Measurements from ENCODE around the gene CRY2.

The CRY2 gene

DNA sequence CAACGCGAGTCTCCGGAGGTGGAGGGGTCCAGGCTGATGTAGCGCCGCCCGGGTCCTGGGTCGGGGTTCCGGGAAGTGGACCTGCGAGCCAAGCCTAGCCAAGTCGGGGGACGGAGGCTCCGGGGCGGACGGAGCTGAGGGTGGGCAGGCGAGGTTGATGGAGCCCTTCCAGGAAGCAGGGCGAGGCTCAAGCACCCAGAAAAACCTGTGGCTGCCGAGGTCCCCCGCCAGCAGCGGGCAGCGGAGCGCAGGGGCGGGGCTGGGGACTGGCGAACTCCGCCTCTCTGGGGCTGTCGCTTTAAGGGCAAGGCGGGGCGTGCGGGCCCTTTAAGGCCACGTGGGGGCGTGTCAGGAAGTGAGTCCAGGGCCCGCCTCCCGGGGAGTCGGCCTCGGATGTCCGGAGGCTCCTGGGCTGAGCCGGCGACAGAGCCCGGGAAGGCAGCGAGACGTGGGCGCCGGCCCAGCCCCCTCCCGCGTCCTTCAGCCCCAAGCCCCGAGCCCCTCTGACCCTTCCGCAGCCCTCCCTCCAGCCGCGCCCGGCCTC lies 42.4 kb upstream of the CRY2 start, which contains the start of gene SLC35C1:
Gene SLC35C1 (plus strand): TSS at position 389 of the 544 bp plus-strand sequence. CDS start 653 bp downstream, outside the sequence.
- DNase-seq (ENCODE audit: low spot score): peak; percentile 91
- no peak within 1 kb of the TSS for H4K91ac ChIP-seq (ENCODE audit: low read depth, low read length, poor library complexity)
- H2BK12ac ChIP-seq (ENCODE audit: low read length): peak within 1 kb of the TSS; percentile 52
- peak within 1 kb of the TSS; percentile 6 for H4K8ac ChIP-seq (ENCODE audit: low read depth, low read length)
- peaks cover 8 to 12% of the 10 kb centered on the region in 2 donors for H3K4me1 ChIP-seq (ENCODE audit: control insufficient read depth in 2 of 2, insufficient read depth in 1 of 2, low read depth in 1 of 2, low read length in 2 of 2)
- H3K4me2 ChIP-seq (ENCODE audit: insufficient read depth, low read length, poor library complexity, severe bottlenecking): peak within 1 kb of the TSS; percentile 98
- H2BK5ac ChIP-seq (ENCODE audit: low read length): peak within 1 kb of the TSS; percentile 77
- peak within 1 kb of the TSS; percentile 41 for H3K27ac ChIP-seq (replicated peaks; ENCODE audit: low read length)
- peak within 1 kb of the TSS; percentile 100 for H2AFZ ChIP-seq (ENCODE audit: low read length)
- H3K27me3 ChIP-seq (ENCODE audit: control insufficient read depth in 3 of 3, insufficient read depth in 3 of 3, low read depth in 1 of 3, low read length in 3 of 3): peaks cover 0 to 40% (median 15%) of the 10 kb centered on the region in 3 experiments
- peaks cover 0 to 10% of the 10 kb centered on the region in 2 donors for H3K36me3 ChIP-seq (replicated peaks in 1 of 2; ENCODE audit: control insufficient read depth in 2 of 2, insufficient read depth in 2 of 2, low read length in 2 of 2)
- no peaks in the 10 kb centered on the region for H3K79me1 ChIP-seq (ENCODE audit: low read depth, low read length)
- no peaks in the 10 kb centered on the region for H3K9me3 ChIP-seq (replicated peaks in 1 of 2; ENCODE audit: control insufficient read depth in 2 of 2, insufficient read depth in 1 of 2, low read depth in 1 of 2, low read length in 2 of 2)
- peak within 1 kb of the TSS; percentile 95 for H3K9ac ChIP-seq (ENCODE audit: low read depth, low read length, poor library complexity)
- no peak within 1 kb of the TSS for H2BK120ac ChIP-seq (ENCODE audit: low read depth, low read length)
- H3K14ac ChIP-seq (ENCODE audit: low read length): peak within 1 kb of the TSS; percentile 86
- peak within 1 kb of the TSS; percentile 77 to 94 for H3K4me3 ChIP-seq (ENCODE audit: low read length in 2 of 2)
- H3K23ac ChIP-seq (ENCODE audit: low read depth, low read length, poor library complexity): peak within 1 kb of the TSS; percentile 83
- H3K18ac ChIP-seq (ENCODE audit: low read length): peak within 1 kb of the TSS; percentile 97
- peak within 1 kb of the TSS; percentile 100 for H2AK5ac ChIP-seq (ENCODE audit: low read depth, low read length)
- H3K4ac ChIP-seq (ENCODE audit: low read length): no peak within 1 kb of the TSS
- peak within 1 kb of the TSS; percentile 91 for H2BK15ac ChIP-seq (ENCODE audit: low read length)
- no CpG with 5 or more reads among the region's 49 CpGs for WGBS, 2 donors (ENCODE audit: extremely low coverage in 2 of 2, insufficient read length in 2 of 2, insufficient replicate concordance in 1 of 2)

DNA sequence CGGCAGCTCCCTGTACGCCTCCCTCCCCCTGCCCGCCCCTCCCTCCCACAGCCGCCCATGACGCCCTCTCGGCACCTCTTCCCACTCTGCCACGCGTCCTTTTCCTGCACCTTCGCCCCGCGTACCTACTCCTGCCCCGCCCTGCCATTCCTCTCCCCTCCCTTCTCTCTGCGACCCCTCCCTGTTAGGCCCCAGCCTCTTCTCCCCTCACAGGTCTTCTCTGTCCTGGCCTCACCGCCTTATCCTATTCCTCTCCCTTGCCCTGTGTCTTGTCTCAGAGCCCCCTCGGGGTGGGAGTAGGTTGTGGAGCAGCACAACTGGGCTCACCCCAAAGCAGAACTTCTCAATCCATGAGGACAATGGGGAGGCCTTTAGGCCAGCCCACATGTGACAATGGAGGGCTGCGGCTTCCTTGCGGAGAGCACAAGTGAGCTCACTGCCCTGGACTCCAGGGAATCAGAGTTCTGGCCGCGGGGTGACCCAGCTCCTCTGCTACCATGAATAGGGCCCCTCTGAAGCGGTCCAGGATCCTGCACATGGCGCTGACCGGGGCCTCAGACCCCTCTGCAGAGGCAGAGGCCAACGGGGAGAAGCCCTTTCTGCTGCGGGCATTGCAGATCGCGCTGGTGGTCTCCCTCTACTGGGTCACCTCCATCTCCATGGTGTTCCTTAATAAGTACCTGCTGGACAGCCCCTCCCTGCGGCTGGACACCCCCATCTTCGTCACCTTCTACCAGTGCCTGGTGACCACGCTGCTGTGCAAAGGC lies 41.8 kb upstream of the CRY2 start:
- H3K4me2 ChIP-seq (ENCODE audit: insufficient read depth, low read length, poor library complexity, severe bottlenecking): peak overlapping the region; percentile 89
- H3K9me3 ChIP-seq (replicated peaks in 1 of 2; ENCODE audit: control insufficient read depth in 2 of 2, insufficient read depth in 1 of 2, low read depth in 1 of 2, low read length in 2 of 2): no peaks in the 10 kb centered on the region
- H3K27ac ChIP-seq (replicated peaks; ENCODE audit: low read length): peak overlapping the region; percentile 41
- no peak overlapping the region for H2BK12ac ChIP-seq (ENCODE audit: low read length)
- H3K9ac ChIP-seq (ENCODE audit: low read depth, low read length, poor library complexity): peak overlapping the region; percentile 95
- no peak overlapping the region for H4K91ac ChIP-seq (ENCODE audit: low read depth, low read length, poor library complexity)
- peak overlapping the region; percentile 91 for H2BK15ac ChIP-seq (ENCODE audit: low read length)
- peaks cover 0 to 16% of the 10 kb centered on the region in 2 donors for H3K36me3 ChIP-seq (replicated peaks in 1 of 2; ENCODE audit: control insufficient read depth in 2 of 2, insufficient read depth in 2 of 2, low read length in 2 of 2)
- H3K27me3 ChIP-seq (ENCODE audit: control insufficient read depth in 3 of 3, insufficient read depth in 3 of 3, low read depth in 1 of 3, low read length in 3 of 3): peaks cover 0 to 40% (median 15%) of the 10 kb centered on the region in 3 experiments
- peak overlapping the region; percentile 77 for H2BK5ac ChIP-seq (ENCODE audit: low read length)
- H4K8ac ChIP-seq (ENCODE audit: low read depth, low read length): peak overlapping the region; percentile 6
- H2AFZ ChIP-seq (ENCODE audit: low read length): peak overlapping the region; percentile 100
- peak overlapping the region; percentile 100 for H2AK5ac ChIP-seq (ENCODE audit: low read depth, low read length)
- H3K4ac ChIP-seq (ENCODE audit: low read length): no peak overlapping the region
- peaks cover under 1% of the 10 kb centered on the region for H3K79me1 ChIP-seq (ENCODE audit: low read depth, low read length)
- H3K18ac ChIP-seq (ENCODE audit: low read length): peak overlapping the region; percentile 92
- H3K23ac ChIP-seq (ENCODE audit: low read depth, low read length, poor library complexity): peak overlapping the region; percentile 83
- DNase-seq (ENCODE audit: low spot score): peak; percentile 26
- peak overlapping the region; percentile 77 to 86 for H3K4me3 ChIP-seq (ENCODE audit: low read length in 2 of 2)
- H3K4me1 ChIP-seq (ENCODE audit: control insufficient read depth in 2 of 2, insufficient read depth in 1 of 2, low read depth in 1 of 2, low read length in 2 of 2): peaks cover 8 to 12% of the 10 kb centered on the region in 2 donors
- no peak overlapping the region for H2BK120ac ChIP-seq (ENCODE audit: low read depth, low read length)
- no CpG with 5 or more reads among the region's 29 CpGs for WGBS, 2 donors (ENCODE audit: extremely low coverage in 2 of 2, insufficient read length in 2 of 2, insufficient replicate concordance in 1 of 2)
- H3K14ac ChIP-seq (ENCODE audit: low read length): peak overlapping the region; percentile 86

DNA sequence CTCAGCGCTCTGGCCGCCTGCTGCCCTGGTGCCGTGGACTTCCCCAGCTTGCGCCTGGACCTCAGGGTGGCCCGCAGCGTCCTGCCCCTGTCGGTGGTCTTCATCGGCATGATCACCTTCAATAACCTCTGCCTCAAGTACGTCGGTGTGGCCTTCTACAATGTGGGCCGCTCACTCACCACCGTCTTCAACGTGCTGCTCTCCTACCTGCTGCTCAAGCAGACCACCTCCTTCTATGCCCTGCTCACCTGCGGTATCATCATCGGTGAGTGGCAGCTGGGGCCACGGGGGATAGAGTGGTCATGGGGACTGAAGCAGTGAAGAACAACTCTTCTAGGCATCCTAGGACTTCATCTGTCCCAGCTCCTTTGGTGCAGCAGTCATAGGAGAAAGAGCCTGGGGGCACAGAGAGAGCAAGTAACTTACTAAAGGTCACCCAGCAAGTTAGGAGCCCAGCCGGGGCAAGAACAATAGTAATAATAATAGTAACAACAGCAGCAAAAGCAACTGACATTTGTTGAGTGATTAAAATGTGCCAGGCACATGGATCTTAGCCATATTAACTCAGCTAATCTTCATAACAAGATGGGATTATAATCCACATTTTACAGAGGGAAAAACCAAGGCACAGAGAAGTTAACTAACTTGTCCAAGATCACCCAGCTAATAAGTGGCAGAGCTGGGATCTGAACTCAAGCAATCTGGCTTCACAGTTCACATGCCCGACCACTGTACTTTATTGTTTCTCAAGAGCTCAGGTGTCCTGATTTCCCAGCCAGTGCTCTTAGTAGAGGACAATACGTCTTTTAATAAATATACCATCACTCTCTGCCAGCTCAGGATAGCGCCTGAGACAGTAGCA lies 41.0 kb upstream of the CRY2 start:
- H2BK5ac ChIP-seq (ENCODE audit: low read length): peak overlapping the region; percentile 77
- peak overlapping the region; percentile 83 for H3K23ac ChIP-seq (ENCODE audit: low read depth, low read length, poor library complexity)
- WGBS, 2 donors (ENCODE audit: extremely low coverage in 2 of 2, insufficient read length in 2 of 2, insufficient replicate concordance in 1 of 2): no CpG with 5 or more reads among the region's 20 CpGs
- no peak overlapping the region for H2BK120ac ChIP-seq (ENCODE audit: low read depth, low read length)
- peak overlapping the region; percentile 95 for H3K9ac ChIP-seq (ENCODE audit: low read depth, low read length, poor library complexity)
- H3K4me2 ChIP-seq (ENCODE audit: insufficient read depth, low read length, poor library complexity, severe bottlenecking): peak overlapping the region; percentile 89
- H3K18ac ChIP-seq (ENCODE audit: low read length): peak overlapping the region; percentile 92
- H3K27ac ChIP-seq (replicated peaks; ENCODE audit: low read length): no peak overlapping the region
- no peak overlapping the region for H3K4ac ChIP-seq (ENCODE audit: low read length)
- H3K4me1 ChIP-seq (ENCODE audit: control insufficient read depth in 2 of 2, insufficient read depth in 1 of 2, low read depth in 1 of 2, low read length in 2 of 2): peaks cover 8 to 12% of the 10 kb centered on the region in 2 donors
- H4K91ac ChIP-seq (ENCODE audit: low read depth, low read length, poor library complexity): peak overlapping the region; percentile 87
- no peak for DNase-seq (ENCODE audit: low spot score)
- peaks cover 0 to 32% (median 15%) of the 10 kb centered on the region in 3 experiments for H3K27me3 ChIP-seq (ENCODE audit: control insufficient read depth in 3 of 3, insufficient read depth in 3 of 3, low read depth in 1 of 3, low read length in 3 of 3)
- peaks cover 3% of the 10 kb centered on the region for H3K79me1 ChIP-seq (ENCODE audit: low read depth, low read length)
- H3K14ac ChIP-seq (ENCODE audit: low read length): peak overlapping the region; percentile 86
- peak overlapping the region; percentile 100 for H2AK5ac ChIP-seq (ENCODE audit: low read depth, low read length)
- H4K8ac ChIP-seq (ENCODE audit: low read depth, low read length): peak overlapping the region; percentile 99
- H3K36me3 ChIP-seq (replicated peaks in 1 of 2; ENCODE audit: control insufficient read depth in 2 of 2, insufficient read depth in 2 of 2, low read length in 2 of 2): peaks cover 6 to 24% of the 10 kb centered on the region in 2 donors
- H2BK15ac ChIP-seq (ENCODE audit: low read length): peak overlapping the region; percentile 91
- H2BK12ac ChIP-seq (ENCODE audit: low read length): no peak overlapping the region
- H3K9me3 ChIP-seq (replicated peaks in 1 of 2; ENCODE audit: control insufficient read depth in 2 of 2, insufficient read depth in 1 of 2, low read depth in 1 of 2, low read length in 2 of 2): no peaks in the 10 kb centered on the region
- peak overlapping the region; percentile 100 for H2AFZ ChIP-seq (ENCODE audit: low read length)
- H3K4me3 ChIP-seq (ENCODE audit: low read length in 2 of 2): peak overlapping the region; percentile 77 to 86
